ENCODE measurements around the gene TCF7L1. TPM values are rescaled to one million over a fixed set of nuclear protein-coding genes. Genes with fewer than 3 reads are reported as not detected.

The TCF7L1 gene
- polyA plus RNA-seq, 1 of the 3 experiments (the other 2 are of a cell fraction), result 3.7 TPM

GRCh38 chr2:85181134-85181631 lies 48.0 kb downstream of the TCF7L1 start:
- DNase-seq, result no peak
- CTCF ChIA-PET, result interaction anchor here (1.2 to 3.7 kb wide), 4 partner anchors 16 to 119 kb away, joined by 3 to 17 read pairs (median 6); no protein-coding TSS in a partner anchor
- Histone ChIP-seq H3K36me3 (replicated peaks in 1 of 2; ENCODE audit: control insufficient read depth in 1 of 2, insufficient read depth in 2 of 2, low read length in 1 of 2) (no peaks in the 10 kb centered on the region), H3K9me2 (no peaks in the 10 kb centered on the region), H3K4me3 (ENCODE audit: low read depth in 2 of 2, low read length in 1 of 2) (no peak overlapping the region), H3K27ac (ENCODE audit: low read depth in 2 of 2, low read length in 1 of 2) (no peak overlapping the region), H2AFZ (ENCODE audit: low read depth) (no peak overlapping the region), H4K20me1 (ENCODE audit: insufficient read depth) (peaks cover 17% of the 10 kb centered on the region), H3K9me3 (no peaks in the 10 kb centered on the region), H3F3A (replicated peaks; ENCODE audit: insufficient read depth) (no peaks in the 10 kb centered on the region), H3K4me1 (ENCODE audit: control insufficient read depth in 1 of 2, insufficient read depth in 2 of 2, low read depth in 1 of 2, low read length in 1 of 2) (no peaks in the 10 kb centered on the region; a peak in 2 of 4 replicates), H3K27me3 (ENCODE audit: insufficient read depth) (no peaks in the 10 kb centered on the region), H3K79me2 (ENCODE audit: insufficient read depth) (no peaks in the 10 kb centered on the region), H3K4me2 (no peak overlapping the region), H3K9ac (no peak overlapping the region)
- WGBS (ENCODE audit: low lambda C conversion rate), result 87% methylated on average over 5 of the region's 5 CpGs
- 0 out of 2 replicates have a peak, but pooled peaks have one; percentile 9 for TF ChIP-seq CTCF (IDR thresholded peaks at IDR 0.05)
- TF ChIP-seq RAD21 (IDR thresholded peaks at IDR 0.05; ENCODE audit: low read length), result 0 out of 2 replicates have a peak, but pooled peaks have one; percentile 3
- TF ChIP-seq NFIC (IDR thresholded peaks at IDR 0.05; ENCODE audit: borderline replicate concordance), result no peak
- POLR2A ChIA-PET, result no interaction called here

- Histone ChIP-seq H3K4me3 (ENCODE audit: low read depth in 2 of 2, low read length in 1 of 2) (no peak overlapping the region), H3K9ac (no peak overlapping the region), H3F3A (replicated peaks; ENCODE audit: insufficient read depth) (no peaks in the 10 kb centered on the region), H2AFZ (ENCODE audit: low read depth) (no peak overlapping the region), H3K79me2 (ENCODE audit: insufficient read depth) (no peaks in the 10 kb centered on the region), H3K36me3 (replicated peaks in 1 of 2; ENCODE audit: control insufficient read depth in 1 of 2, insufficient read depth in 2 of 2, low read length in 1 of 2) (no peaks in the 10 kb centered on the region), H3K27me3 (ENCODE audit: insufficient read depth) (no peaks in the 10 kb centered on the region), H3K4me1 (ENCODE audit: control insufficient read depth in 1 of 2, insufficient read depth in 2 of 2, low read depth in 1 of 2, low read length in 1 of 2) (no peaks in the 10 kb centered on the region; a peak in 2 of 4 replicates), H3K4me2 (no peak overlapping the region), H3K9me3 (no peaks in the 10 kb centered on the region), H4K20me1 (ENCODE audit: insufficient read depth) (peaks cover 17% of the 10 kb centered on the region), H3K9me2 (no peaks in the 10 kb centered on the region), H3K27ac (ENCODE audit: low read depth in 2 of 2, low read length in 1 of 2) (no peak overlapping the region)
- POLR2A ChIA-PET, result no interaction called here
- CTCF ChIA-PET, result interaction anchor here (0.8 to 3.7 kb wide), 4 partner anchors 17 to 118 kb away, joined by 3 to 17 read pairs (median 5); no protein-coding TSS in a partner anchor
- DNase-seq, result no peak
- WGBS (ENCODE audit: low lambda C conversion rate), result 93% methylated on average over 11 of the region's 11 CpGs
- no peak for TF ChIP-seq MXI1 (IDR thresholded peaks at IDR 0.05; ENCODE audit: low read depth, low read length)
- TF ChIP-seq PBX3 (IDR thresholded peaks at IDR 0.05), result no peak
- no peak for TF ChIP-seq MEF2A (IDR thresholded peaks at IDR 0.05; ENCODE audit: borderline replicate concordance, low read depth)
- no peak for TF ChIP-seq GATA2 (CRISPR knock-in tag; IDR thresholded peaks at IDR 0.05)
- TF ChIP-seq MAX (IDR thresholded peaks at IDR 0.05; ENCODE audit: low read depth), result no peak
- no peak for TF ChIP-seq JUND (IDR thresholded peaks at IDR 0.05)
- no peak for TF ChIP-seq SMC3 (IDR thresholded peaks at IDR 0.05; ENCODE audit: low read depth, low read length)
- no peak for TF ChIP-seq ZBTB33 (IDR thresholded peaks at IDR 0.05; ENCODE audit: borderline replicate concordance, low read depth)
- TF ChIP-seq RXRA (IDR thresholded peaks at IDR 0.05; ENCODE audit: borderline replicate concordance, low read depth), result no peak
- TF ChIP-seq SIN3A (IDR thresholded peaks at IDR 0.05; ENCODE audit: borderline replicate concordance, low read depth, low read length), result no peak
- no peak for TF ChIP-seq FOXJ3 (CRISPR knock-in tag; IDR thresholded peaks at IDR 0.05)
- TF ChIP-seq IRF3 (IDR thresholded peaks at IDR 0.05; ENCODE audit: low read depth, low read length), result no peak
- no peak for TF ChIP-seq ELF1 (IDR thresholded peaks at IDR 0.05)
- no peak for TF ChIP-seq CTCF (IDR thresholded peaks at IDR 0.05)
- no peak for TF ChIP-seq RCOR1 (IDR thresholded peaks at IDR 0.05; ENCODE audit: low read length)
- TF ChIP-seq POLR2AphosphoS5 (IDR thresholded peaks at IDR 0.05; ENCODE audit: low read depth, low read length), result no peak
These were observed 48.8 kb downstream of the TCF7L1 start for GRCh38 chr2:85181844-85182456.

All from SK-N-SH (cell line).